HFF-Myc (cell line): Measurements from ENCODE around the gene OR2A25.

Source experiments
- DNase-seq: peaks from one replicate; pipeline ENCODE4 v3.0.0-alpha.2; 2011; ENCODE audit warnings: low read depth; ENCODE audit errors: extremely low read depth
- H3K4me3 ChIP-seq: replicated peaks from 2 replicates; pipeline ENCODE4 v1.5.1; 2011; ENCODE audit warnings: low read depth, mild to moderate bottlenecking, control low read depth, low read length
- CTCF ChIP-seq: IDR thresholded peaks from 2 replicates; pipeline ENCODE4 v1.5.1; 2012; ENCODE audit warnings: mild to moderate bottlenecking, low read depth, low read length, control low read depth; ENCODE audit errors: missing control alignments

OR2A25 gene

GRCh38 chr7:144027070-144027469, 42.5 kb upstream of the OR2A25 start:
- no peak for DNase-seq
- no peak overlapping the region for H3K4me3 ChIP-seq
- peak; percentile 8 for TF ChIP-seq CTCF

GRCh38 chr7:144027974-144028373, 41.6 kb upstream of the OR2A25 start:
- H3K4me3 ChIP-seq = no peak overlapping the region
- no peak for DNase-seq
- TF ChIP-seq CTCF = no peak

- no peak overlapping the region for H3K4me3 ChIP-seq
- DNase-seq = no peak
- no peak for TF ChIP-seq CTCF
Measured at GRCh38 chr7:144028547-144028946, 41.1 kb upstream of the OR2A25 start.

GRCh38 chr7:144032516-144032915, 37.1 kb upstream of the OR2A25 start:
- no peak for DNase-seq
- TF ChIP-seq CTCF = no peak
- H3K4me3 ChIP-seq = no peak overlapping the region

GRCh38 chr7:144032985-144033709, 36.5 kb upstream of the OR2A25 start:
- TF ChIP-seq CTCF = no peak
- DNase-seq = no peak
- H3K4me3 ChIP-seq = no peak overlapping the region

- no peak overlapping the region for H3K4me3 ChIP-seq
- no peak for TF ChIP-seq CTCF
- DNase-seq = no peak
Measured at GRCh38 chr7:144035385-144035784, 34.2 kb upstream of the OR2A25 start.
